K562 (cell line): ENCODE measurements around the gene RHOC. TPM values are rescaled to one million over a fixed set of nuclear protein-coding genes. Genes with fewer than 3 reads are reported as not detected.

Experiments used
- ATAC-seq: fragments of 200-7000 bp; cut with Tn5 transposase; 3 replicates; pipeline ENCODE4 v1.9.1; 2020; ENCODE audit warnings: moderate library complexity
- BruUV-seq: library from RNA; stranded (reverse); fragments of 400-500 nt; replicated peaks from 2 replicates; lab custom pipeline; 2021; lab: Mats Ljungman, UMichigan
- CTCF ChIA-PET: fragments of 300-600 bp; formaldehyde crosslinking; extraction: SDS; loops from one replicate; lab custom pipeline; 2021; ENCODE audit warnings: low intra/inter-chr PET ratio; lab: Yijun Ruan, JAX
- POLR2A ChIA-PET: fragments of 300-600, 350-650 bp; sonication (Branson Sonifier 250); formaldehyde crosslinking; extraction: SDS; loops from one replicate; lab custom pipeline; 2021; ENCODE audit warnings: antibody characterized with exemption, inconsistent platforms; lab: Yijun Ruan, JAX
- DNase-seq, 4 experiments: peaks; one replicate each; pipeline versions ENCODE4 v3.0.0 to v3.0.0-alpha.2; 2011 to 2018; ENCODE audit warnings: low spot score in 3 of 4, mixed read lengths in 3 of 4; ENCODE audit errors: extremely low read depth in 1 of 4
- FAIRE-seq: peaks from 2 replicates; lab custom pipeline; 2011; peaks lifted over from hg19 to GRCh38; lab: Jason Lieb, UNC
- H2AFZ ChIP-seq: 2 replicates; pipeline ENCODE4 v1.6.0; 2011; ENCODE audit warnings: low read depth, low read length, control low read depth, inconsistent platforms
- H3K27ac ChIP-seq: fragments of 200-600 bp; 3 replicates; pipeline ENCODE4 v1.8.0; 2011; ENCODE audit warnings: low read depth, mild to moderate bottlenecking, control low read depth, inconsistent platforms, low read length, moderate library complexity, mixed read lengths; ENCODE audit errors: extremely low read depth
- H3K27me3 ChIP-seq, 2 experiments: fragments of 300-600 bp in 1 of 2; 2 replicates in 1 of 2; 3 replicates in 1 of 2; pipeline versions ENCODE4 v1.6.0 to v1.8.0; 2011; ENCODE audit warnings: inconsistent platforms in 2 of 2, low read length in 2 of 2, mild to moderate bottlenecking in 1 of 2, mixed read lengths in 1 of 2, moderate library complexity in 1 of 2; ENCODE audit not compliant: control insufficient read depth in 2 of 2, insufficient read depth in 2 of 2
- H3K36me3 ChIP-seq: fragments of 300-600 bp; 3 replicates; pipeline ENCODE4 v1.8.0; 2011; ENCODE audit warnings: mild to moderate bottlenecking, low read length, inconsistent platforms; ENCODE audit not compliant: control insufficient read depth, insufficient read depth
- H3K4me1 ChIP-seq, 2 experiments: fragments of 200-600 bp in 1 of 2; replicated peaks in 1 of 2; 2 replicates in 1 of 2; 3 replicates in 1 of 2; pipeline versions ENCODE4 v1.5.1 to v1.8.0; 2011; ENCODE audit warnings: inconsistent platforms in 2 of 2, low read length in 2 of 2, mild to moderate bottlenecking in 1 of 2, mixed read lengths in 1 of 2, moderate library complexity in 1 of 2; ENCODE audit not compliant: control insufficient read depth in 2 of 2, insufficient read depth in 2 of 2
- H3K4me2 ChIP-seq: 2 replicates; pipeline ENCODE4 v1.6.1; 2011; ENCODE audit warnings: low read length, control low read depth, inconsistent platforms, mixed read lengths; ENCODE audit not compliant: insufficient read depth
- H3K4me3 ChIP-seq: fragments of 200-600 bp; sonication (generic), shearing (Covaris generic); 2 replicates; pipeline ENCODE4 v1.5.1; 2016; ENCODE audit warnings: control low read depth, inconsistent platforms
- H3K79me2 ChIP-seq: fragments of 200-600 bp; 3 replicates; pipeline ENCODE4 v1.8.0; 2011; ENCODE audit warnings: low read length, inconsistent platforms; ENCODE audit not compliant: control insufficient read depth, insufficient read depth
- H3K9ac ChIP-seq, 2 experiments: 2 replicates each; pipeline versions ENCODE4 v1.6.0 to v1.6.1; 2011; ENCODE audit warnings: low read depth in 2 of 2, low read length in 2 of 2, control low read depth in 1 of 2, inconsistent platforms in 1 of 2, mild to moderate bottlenecking in 1 of 2, mixed read lengths in 1 of 2; ENCODE audit not compliant: insufficient read depth in 1 of 2
- H3K9me1 ChIP-seq: one replicate; pipeline ENCODE4 v1.6.0; 2011; ENCODE audit warnings: inconsistent platforms, mild to moderate bottlenecking, low read length, moderate library complexity; ENCODE audit not compliant: control insufficient read depth, insufficient read depth
- H3K9me3 ChIP-seq: replicated peaks from 2 replicates; pipeline ENCODE4 v1.5.1; 2011; ENCODE audit warnings: low read depth, low read length, inconsistent platforms; ENCODE audit not compliant: control insufficient read depth, insufficient read depth
- H4K20me1 ChIP-seq: replicated peaks from 2 replicates; pipeline ENCODE4 v1.6.1; 2011; ENCODE audit warnings: low read length, inconsistent platforms, mixed read lengths; ENCODE audit not compliant: control insufficient read depth, insufficient read depth
- ARID3B ChIP-seq: fragments of 250-450 bp; sonication (Bioruptor Pico); IDR thresholded peaks from 2 replicates; pipeline ENCODE4 v1.4.0; 2020; ENCODE audit warnings: borderline replicate concordance
- E2F3 ChIP-seq: fragments of 250-450 bp; sonication (Bioruptor Pico); IDR thresholded peaks from 2 replicates; pipeline ENCODE4 v1.4.0; 2020; ENCODE audit warnings: mild to moderate bottlenecking
- GABPB1 ChIP-seq: sonication (generic); formaldehyde crosslinking; IDR thresholded peaks from 2 replicates; pipeline ENCODE4 v1.8.0; 2022; ENCODE audit warnings: mild to moderate bottlenecking, missing genetic modification reagents
- IFI16 ChIP-seq: fragments of 250-450 bp; sonication (Bioruptor Pico); IDR thresholded peaks from 2 replicates; pipeline ENCODE4 v2.1.2; 2022; ENCODE audit warnings: mild to moderate bottlenecking, inconsistent platforms
- MAFG ChIP-seq: fragments of 450-650 bp; conservative IDR thresholded peaks from 2 replicates; pipeline ENCODE4 v1.6.1; 2016; ENCODE audit warnings: missing genetic modification characterization, missing compliant biosample characterization
- MAZ ChIP-seq, 2 experiments: fragments of 450-650 bp in 1 of 2; sonication (generic) in 1 of 2; formaldehyde crosslinking; IDR thresholded peaks in 1 of 2; conservative IDR thresholded peaks in 1 of 2; 2 replicates each; pipeline versions ENCODE4 v1.4.0 to v1.5.0; 2020; ENCODE audit warnings: mild to moderate bottlenecking in 1 of 2, missing genetic modification reagents in 1 of 2
- MTA1 ChIP-seq: fragments of 450-650 bp; IDR thresholded peaks from 2 replicates; pipeline ENCODE4 v1.6.1; 2017; ENCODE audit warnings: borderline replicate concordance
- PCBP1 ChIP-seq: fragments of 200-400 bp; formaldehyde crosslinking; IDR thresholded peaks from 2 replicates; pipeline ENCODE4 v1.6.1; 2018; ENCODE audit warnings: mild to moderate bottlenecking, low read depth, low read length; ENCODE audit not compliant: poor library complexity, severe bottlenecking
- RAD21 ChIP-seq, 2 experiments: fragments of 250-450 bp in 1 of 2; fragments of 450-650 bp in 1 of 2; sonication (Bioruptor Pico) in 1 of 2; formaldehyde crosslinking in 1 of 2; IDR thresholded peaks in 1 of 2; conservative IDR thresholded peaks in 1 of 2; 2 replicates each; pipeline versions ENCODE4 v1.4.0 to v1.8.0; 2020 to 2022; ENCODE audit warnings: mild to moderate bottlenecking in 2 of 2, moderate library complexity in 1 of 2
- SIN3B ChIP-seq: fragments of 450-650 bp; IDR thresholded peaks from 2 replicates; pipeline ENCODE4 v1.6.1; 2017; ENCODE audit warnings: low read depth, mild to moderate bottlenecking, moderate library complexity
- ZBTB9 ChIP-seq: fragments of 450-650 bp; formaldehyde crosslinking; IDR thresholded peaks from 2 replicates; pipeline ENCODE4 v1.4.0; 2020; ENCODE audit warnings: mild to moderate bottlenecking, moderate library complexity
- ZNF408 ChIP-seq: fragments of 250-450 bp; sonication (Bioruptor Pico); IDR thresholded peaks from 2 replicates; pipeline ENCODE4 v1.4.0; 2020; ENCODE audit warnings: low read depth, mild to moderate bottlenecking, moderate library complexity
- ZNF551 ChIP-seq: fragments of 250-450 bp; sonication (Bioruptor Pico); IDR thresholded peaks from 2 replicates; pipeline ENCODE4 v1.5.0; 2021; ENCODE audit warnings: mild to moderate bottlenecking, moderate library complexity
- WGBS: fragments of 100-300 bp; shearing (Covaris generic); methylation state at CpG from one replicate; pipeline ENCODE4 v1.1.6; 2016; ENCODE audit warnings: low coverage, mixed read lengths; ENCODE audit not compliant: insufficient coverage; ENCODE audit errors: missing lambda C conversion rate; 5-methylcytosine and 5-hydroxymethylcytosine counted together
- in situ Hi-C: fragments of 300-500 bp; cut with MboI; formaldehyde crosslinking; loops from 4 replicates; pipeline ENCODE4 v1.15.0; 2018; ENCODE audit warnings: inconsistent platforms, mixed read lengths
- intact Hi-C: fragments of 100-400 bp; cut with micrococcal nuclease; formaldehyde crosslinking; loops from 2 replicates; pipeline ENCODE4 v1.14.2; 2022
- polyA plus RNA-seq, 8 experiments: library from polyadenylated mRNA; depleted of rRNA in 4 of 8; stranded (reverse) in 5 of 8; unstranded in 3 of 8; fragments of >200 nt; fragmentation: Nextera tagmentation in 2 of 8; fragmentation: Illumina TruSeq in 1 of 8; extraction: Ambion mirVana in 2 of 8; extraction: Trizol in 1 of 8; gene quantifications; 2 replicates each; pipeline versions ENCODE4 v1.2.1 to v1.2.3, GENCODE V29; 2011 to 2014; ENCODE audit warnings: inconsistent platforms in 1 of 8, missing spikeins in 1 of 8
- total RNA-seq, 7 experiments: library from RNA; depleted of rRNA in 6 of 7; stranded (reverse); fragments of >200 nt in 6 of 7; fragmentation: Illumina TruSeq in 2 of 7; extraction: Trizol in 2 of 7; gene quantifications; 2 replicates each; pipeline versions ENCODE4 v1.2.1 to v1.2.3, GENCODE V29; 2011 to 2021; ENCODE audit warnings: low replicate concordance in 1 of 7

Gene RHOC
- total and polyA plus RNA-seq, 9 of the 15 experiments (the other 6 are each of a cell fraction or from before 2014, with no cell fraction given), result 35.2 to 364 (median 204) TPM

GRCh38 chr1:112721966-112722524 lies 15.1 kb upstream of the RHOC start:
- 23% methylated on average over 10 of the region's 10 CpGs for WGBS
- Histone ChIP-seq H3K36me3 (no peaks in the 10 kb centered on the region), H3K4me2 (no peak overlapping the region), H3K9me3 (no peaks in the 10 kb centered on the region), H4K20me1 (no peaks in the 10 kb centered on the region), H3K9me1 (no peaks in the 10 kb centered on the region), H3K4me1 (peaks cover 0 to 20% of the 10 kb centered on the region in 2 experiments; a peak in 4 of 5 replicates), H3K9ac (no peak overlapping the region), H3K27me3 (peaks cover 11 to 46% of the 10 kb centered on the region in 2 experiments; a peak in 4 of 5 replicates), H2AFZ (no peak overlapping the region), H3K4me3 (no peak overlapping the region), H3K79me2 (no peaks in the 10 kb centered on the region), H3K27ac (no peak overlapping the region)
- FAIRE-seq (no peak), DNase-seq (no peak), ATAC-seq (no peak)
- in situ Hi-C loops, result loop anchor here (5.0 kb wide), 1 partner anchor 35 kb away; no protein-coding TSS in a partner anchor
- TF ChIP-seq E2F3, result no peak
- TF ChIP-seq MAFG (tag), result no peak
- TF ChIP-seq SIN3B, result no peak
- no peak for TF ChIP-seq MAZ (CRISPR knock-in tag; conservative IDR thresholded peaks at IDR 0.05 in 1 of 2, IDR thresholded peaks at IDR 0.05 in 1 of 2)
- no peak for TF ChIP-seq PCBP1
- TF ChIP-seq ZNF408 (CRISPR knock-in tag), result no peak
- TF ChIP-seq ARID3B (CRISPR knock-in tag), result no peak
- TF ChIP-seq RAD21 (CRISPR knock-in tag; conservative IDR thresholded peaks at IDR 0.05 in 1 of 2, IDR thresholded peaks at IDR 0.05 in 1 of 2), result no peak
- no peak for TF ChIP-seq IFI16
- TF ChIP-seq ZNF551 (CRISPR knock-in tag), result no peak
- no peak for TF ChIP-seq ZBTB9 (CRISPR knock-in tag)
- TF ChIP-seq GABPB1, result no peak
- TF ChIP-seq MTA1, result no peak
- POLR2A ChIA-PET, result interaction anchor here (0.6 to 1.1 kb wide), 3 partner anchors 77 to 184 kb away, joined by 3 read pairs; no protein-coding TSS in a partner anchor
- intact Hi-C loops, result no loop called here
- CTCF ChIA-PET, result interaction anchor here (0.6 kb wide), 1 partner anchor 79 kb away, joined by 3 read pairs; no protein-coding TSS in a partner anchor
- BruUV-seq, result no TSS peak
